Measurements from ENCODE around the gene KCNH2.

KCNH2 gene

GRCh38 chr7:150898475-150899011 lies 79.6 kb downstream of the KCNH2 start:
- peak; percentile 79 for TF ChIP-seq CTCF (IDR thresholded peaks at IDR 0.05)

GRCh38 chr7:150897502-150898474 lies 80.3 kb downstream of the KCNH2 start:
- H3K4me3 ChIP-seq (ENCODE audit: low read depth in 1 of 2, low read length in 1 of 2): no peak overlapping the region
- no peaks in the 10 kb centered on the region for H3K36me3 ChIP-seq
- H3K9me3 ChIP-seq: no peaks in the 10 kb centered on the region
- H3K27me3 ChIP-seq: peaks cover 83% of the 10 kb centered on the region
- no peak for TF ChIP-seq CTCF (IDR thresholded peaks at IDR 0.05)
- no peak overlapping the region for H3K27ac ChIP-seq
- peaks cover 0 to 4% of the 10 kb centered on the region in 2 experiments for H3K4me1 ChIP-seq (ENCODE audit: control insufficient read depth in 1 of 2, insufficient read depth in 1 of 2, low read depth in 1 of 2, low read length in 1 of 2)

More at GRCh38 chr7:150898475-150899011, 79.6 kb downstream of the KCNH2 start:
- H3K4me3 ChIP-seq (ENCODE audit: low read depth in 1 of 2, low read length in 1 of 2): no peak overlapping the region
- H3K27me3 ChIP-seq: peaks cover 90% of the 10 kb centered on the region
- no peaks in the 10 kb centered on the region for H3K36me3 ChIP-seq
- H3K9me3 ChIP-seq: no peaks in the 10 kb centered on the region
- peaks cover 0 to 4% of the 10 kb centered on the region in 2 experiments for H3K4me1 ChIP-seq (ENCODE audit: control insufficient read depth in 1 of 2, insufficient read depth in 1 of 2, low read depth in 1 of 2, low read length in 1 of 2)
- H3K27ac ChIP-seq: no peak overlapping the region

GRCh38 chr7:150896562-150897209 lies 81.4 kb downstream of the KCNH2 start:
- peaks cover 0 to 4% of the 10 kb centered on the region in 2 experiments for H3K4me1 ChIP-seq (ENCODE audit: control insufficient read depth in 1 of 2, insufficient read depth in 1 of 2, low read depth in 1 of 2, low read length in 1 of 2)
- no peak overlapping the region for H3K27ac ChIP-seq
- no peak for TF ChIP-seq CTCF (IDR thresholded peaks at IDR 0.05)

GRCh38 chr7:150895809-150896208 lies 82.3 kb downstream of the KCNH2 start:
- Histone ChIP-seq H3K9me3 (no peaks in the 10 kb centered on the region), H3K36me3 (no peaks in the 10 kb centered on the region), H3K4me1 (ENCODE audit: control insufficient read depth in 1 of 2, insufficient read depth in 1 of 2, low read depth in 1 of 2, low read length in 1 of 2) (peaks cover 0 to 4% of the 10 kb centered on the region in 2 experiments), H3K4me3 (ENCODE audit: low read depth in 1 of 2, low read length in 1 of 2) (no peak overlapping the region), H3K27ac (no peak overlapping the region), H3K27me3 (peaks cover 63% of the 10 kb centered on the region)
- no peak for TF ChIP-seq CTCF (IDR thresholded peaks at IDR 0.05)

More at GRCh38 chr7:150896562-150897209, 81.4 kb downstream of the KCNH2 start:
- Histone ChIP-seq H3K4me3 (ENCODE audit: low read depth in 1 of 2, low read length in 1 of 2) (no peak overlapping the region), H3K9me3 (no peaks in the 10 kb centered on the region), H3K36me3 (no peaks in the 10 kb centered on the region), H3K27me3 (peaks cover 72% of the 10 kb centered on the region)
